ENCODE data around the gene BORA. TPM values are rescaled to one million over a fixed set of nuclear protein-coding genes. Genes with fewer than 3 reads are reported as not detected.

BORA gene
- total RNA-seq, 2 donors from 2014 or later: 0.99 to 1.6 TPM

DNA sequence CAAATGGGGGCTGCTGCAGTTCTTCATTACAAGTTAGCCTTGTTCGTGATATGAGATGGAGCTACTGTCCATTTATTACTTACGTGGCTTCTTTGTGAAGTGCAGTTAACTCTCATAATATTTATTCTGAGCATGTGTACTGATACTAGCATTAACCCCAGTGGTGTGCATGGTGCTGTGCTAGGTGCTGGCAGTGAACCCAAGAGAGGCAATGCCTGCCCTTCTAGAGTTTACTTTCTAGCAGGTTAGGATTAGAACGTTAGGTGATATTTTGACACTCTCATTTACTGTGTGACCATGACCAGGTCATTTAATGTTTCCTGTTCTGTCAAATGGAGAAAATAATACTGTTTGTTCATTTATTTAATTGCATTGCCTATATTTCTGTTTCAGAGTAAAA lies 71.1 kb downstream of the BORA start:
- 57 to 63% methylated on average over 3 of the region's 3 CpGs for WGBS, 2 donors
- Histone ChIP-seq H3K27me3 (no peaks in the 10 kb centered on the region), H3K9me3 (no peaks in the 10 kb centered on the region), H3K27ac (no peak overlapping the region), H3K4me3 (no peak overlapping the region), H3K4me1 (no peaks in the 10 kb centered on the region), H3K36me3 (replicated peaks in 1 of 2; ENCODE audit: insufficient read depth in 1 of 2, low read depth in 2 of 2) (peaks cover 0 to 5% of the 10 kb centered on the region in 2 donors)
- ATAC-seq: no peak
- no peak for DNase-seq
- TF ChIP-seq CTCF (IDR thresholded peaks at IDR 0.05) (no peak), POLR2A (IDR thresholded peaks at IDR 0.05) (no peak)
- intact Hi-C loops (cut with DNase I): no loop called here

- intact Hi-C loops (cut with DNase I): no loop called here
- WGBS, 2 donors: 100% methylated on average over 1 of the region's 1 CpG
Observed at GRCh38 chr13:72804301-72804700, 76.6 kb downstream of the BORA start.

More at GRCh38 chr13:72804301-72804700, 76.6 kb downstream of the BORA start:
- no peak overlapping the region for H3K27ac ChIP-seq
- H3K9me3 ChIP-seq: no peaks in the 10 kb centered on the region
- H3K36me3 ChIP-seq (replicated peaks in 1 of 2; ENCODE audit: insufficient read depth in 1 of 2, low read depth in 2 of 2): no peaks in the 10 kb centered on the region
- TF ChIP-seq CTCF (IDR thresholded peaks at IDR 0.05): no peak
- TF ChIP-seq POLR2A (IDR thresholded peaks at IDR 0.05): no peak
- DNase-seq (no peak), ATAC-seq (no peak)
- no peaks in the 10 kb centered on the region for H3K27me3 ChIP-seq
- no peaks in the 10 kb centered on the region for H3K4me1 ChIP-seq
- no peak overlapping the region for H3K4me3 ChIP-seq

Small RNAs within 50 kb of the gene (small RNA-seq; reads per million reads assigned to genes)
- not detected for gene RNU6-80P

Other genes with a start within 250 kb of the BORA start
- 1 to 10 TPM; 2.3 to 4.9 TPM for gene MZT1, start 294 bp upstream of the BORA start, total RNA-seq
- gene DIS3, start 54.0 kb downstream of the BORA start, total RNA-seq: 10 to 100 TPM in 1 of 2 donors, 1 to 10 TPM in 1; 7.9 to 10.1 TPM
- 10 to 100 TPM in 1 of 2 donors, 1 to 10 TPM in 1; 7.6 to 25.9 TPM for gene PIBF1, start 54.2 kb downstream of the BORA start, total RNA-seq